CD14-positive monocyte (primary cell): ENCODE data around the gene CDKL2. TPM values are rescaled to one million over a fixed set of nuclear protein-coding genes. Genes with fewer than 3 reads are reported as not detected.

Experiments used
- DNase-seq, 3 donors: peaks; one replicate each; pipeline ENCODE4 v3.0.0-alpha.2; 2011 to 2022
- H2AFZ ChIP-seq: 2 replicates; pipeline ENCODE4 v1.6.0; 2012; ENCODE audit warnings: mild to moderate bottlenecking, low read depth, low read length, inconsistent platforms; ENCODE audit not compliant: insufficient read depth, poor library complexity, severe bottlenecking
- H3K27ac ChIP-seq, 2 donors: 1 replicate in 1 of 2; 2 replicates in 1 of 2; pipeline ENCODE4 v1.5.1; 2012 to 2013; ENCODE audit warnings: low read length in 2 of 2, control low read depth in 1 of 2, inconsistent platforms in 1 of 2, low read depth in 1 of 2, mild to moderate bottlenecking in 1 of 2
- H3K27me3 ChIP-seq, 2 donors: one replicate each; pipeline versions ENCODE4 v1.6.0 to v1.6.1; 2011 to 2013; ENCODE audit warnings: low read length in 2 of 2; ENCODE audit not compliant: control insufficient read depth in 2 of 2, insufficient read depth in 2 of 2
- H3K36me3 ChIP-seq, 2 donors: replicated peaks in 1 of 2; 1 replicate in 1 of 2; 2 replicates in 1 of 2; pipeline versions ENCODE4 v1.5.1 to v1.6.1; 2012 to 2013; ENCODE audit warnings: low read length in 2 of 2, control low read depth in 1 of 2, inconsistent platforms in 1 of 2, mild to moderate bottlenecking in 1 of 2; ENCODE audit not compliant: insufficient read depth in 2 of 2, control insufficient read depth in 1 of 2
- H3K4me1 ChIP-seq, 2 donors: 1 replicate in 1 of 2; 2 replicates in 1 of 2; pipeline versions ENCODE4 v1.5.1 to v1.6.1; 2012 to 2013; ENCODE audit warnings: low read length in 2 of 2, control low read depth in 1 of 2, inconsistent platforms in 1 of 2, mild to moderate bottlenecking in 1 of 2, moderate library complexity in 1 of 2; ENCODE audit not compliant: insufficient read depth in 2 of 2, control insufficient read depth in 1 of 2
- H3K4me2 ChIP-seq: replicated peaks from 2 replicates; pipeline ENCODE3; 2012; ENCODE audit warnings: low read length, moderate library complexity, mild to moderate bottlenecking; ENCODE audit not compliant: poor library complexity, severe bottlenecking; ENCODE audit errors: extremely low read depth
- H3K4me3 ChIP-seq, 3 experiments: fragments of 200-600 bp in 1 of 3; sonication (generic) in 1 of 3; replicated peaks in 1 of 3; 1 replicate in 2 of 3; 2 replicates in 1 of 3; pipeline ENCODE4 v1.5.1; 2011 to 2013; ENCODE audit warnings: low read length in 3 of 3, mild to moderate bottlenecking in 3 of 3, control low read depth in 2 of 3, low read depth in 2 of 3, inconsistent platforms in 1 of 3, moderate library complexity in 1 of 3
- H3K79me2 ChIP-seq: 2 replicates; pipeline ENCODE4 v1.6.0; 2012; ENCODE audit warnings: mild to moderate bottlenecking, control low read depth, inconsistent platforms, low read length, moderate library complexity; ENCODE audit not compliant: insufficient read depth
- H3K9ac ChIP-seq: 2 replicates; pipeline ENCODE4 v1.6.0; 2017; ENCODE audit warnings: low read length, mild to moderate bottlenecking; ENCODE audit not compliant: insufficient read depth, poor library complexity, severe bottlenecking
- H3K9me3 ChIP-seq, 2 donors: replicated peaks in 1 of 2; 1 replicate in 1 of 2; 2 replicates in 1 of 2; pipeline versions ENCODE4 v1.5.1 to v1.6.1; 2012 to 2013; ENCODE audit warnings: low read length in 2 of 2, control low read depth in 1 of 2; ENCODE audit not compliant: control insufficient read depth in 1 of 2, insufficient read depth in 1 of 2
- H4K20me1 ChIP-seq: 2 replicates; pipeline ENCODE4 v1.6.0; 2012; ENCODE audit warnings: mild to moderate bottlenecking, low read length, control low read depth, moderate library complexity; ENCODE audit not compliant: insufficient read depth
- H3K27ac Mint-ChIP-seq, 7 donors: one replicate each; pipeline ENCODE4 v1.8.0; 2020; ENCODE audit warnings: mild to moderate bottlenecking in 7 of 7, mixed read lengths in 7 of 7, moderate library complexity in 6 of 7, inconsistent platforms in 2 of 7
- H3K27me3 Mint-ChIP-seq, 3 donors: one replicate each; pipeline ENCODE4 v1.8.0; 2021 to 2022; ENCODE audit warnings: low read depth in 3 of 3, mild to moderate bottlenecking in 3 of 3, mixed read lengths in 3 of 3, moderate library complexity in 3 of 3, inconsistent platforms in 1 of 3
- H3K36me3 Mint-ChIP-seq, 2 donors: one replicate each; pipeline ENCODE4 v1.8.0; 2020; ENCODE audit warnings: mixed read lengths in 2 of 2, inconsistent platforms in 1 of 2, mild to moderate bottlenecking in 1 of 2
- H3K4me1 Mint-ChIP-seq: one replicate; pipeline ENCODE4 v1.8.0; 2020; ENCODE audit warnings: mild to moderate bottlenecking, mixed read lengths
- H3K4me3 Mint-ChIP-seq, 2 donors: one replicate each; pipeline ENCODE4 v1.8.0; 2020; ENCODE audit warnings: mild to moderate bottlenecking in 2 of 2, mixed read lengths in 2 of 2, moderate library complexity in 1 of 2
- H3K9me3 Mint-ChIP-seq, 7 donors: one replicate each; pipeline ENCODE4 v1.8.0; 2020 to 2022; ENCODE audit warnings: mixed read lengths in 7 of 7, mild to moderate bottlenecking in 6 of 7, moderate library complexity in 6 of 7, inconsistent platforms in 2 of 7
- CTCF ChIP-seq: fragments of 200-600 bp; IDR thresholded peaks from one replicate; pipeline ENCODE4 v1.8.0; 2022; ENCODE audit warnings: antibody characterized with exemption, mild to moderate bottlenecking
- WGBS: methylation state at CpG from one replicate; pipeline ENCODE4 v1.1.5; 2013; ENCODE audit warnings: missing lambda C conversion rate; ENCODE audit not compliant: insufficient coverage; 5-methylcytosine and 5-hydroxymethylcytosine counted together
- intact Hi-C, 2 donors: fragments of 100-400 bp; cut with micrococcal nuclease; formaldehyde crosslinking; loops; one replicate each; pipeline versions ENCODE4 v1.15.0 to v1.15.1; 2023
- polyA plus RNA-seq, 3 donors: library from polyadenylated mRNA; depleted of rRNA in 1 of 3; unstranded in 2 of 3; stranded (reverse) in 1 of 3; fragments of 300-500 nt in 2 of 3; fragments of >200 nt in 1 of 3; fragmentation: Illumina TruSeq in 2 of 3; gene quantifications; 1 replicate in 2 of 3; 2 replicates in 1 of 3; pipeline ENCODE4 v1.2.3, GENCODE V29; 2012 to 2021

Gene CDKL2
- polyA plus RNA-seq, 3 donors: not detected

DNA sequence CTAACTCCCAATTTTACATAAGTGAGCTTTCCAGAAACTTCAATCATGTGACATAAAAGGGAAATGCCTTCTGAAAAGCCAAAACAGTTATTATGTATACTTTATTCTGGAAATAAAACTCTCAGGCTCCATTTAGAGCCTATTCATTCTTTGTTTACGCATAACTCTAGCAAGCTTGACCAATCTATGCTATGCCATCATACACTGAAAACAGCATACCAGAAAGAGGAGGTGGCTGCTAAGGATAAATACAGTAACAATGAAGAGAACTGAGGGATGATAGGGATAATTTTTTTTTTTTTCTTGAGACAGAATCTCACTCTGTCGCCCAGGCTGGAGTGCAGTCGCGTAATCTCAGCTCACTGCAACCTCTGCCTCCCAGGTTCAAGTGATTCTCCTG lies 24.4 kb downstream of the CDKL2 start:
- Histone ChIP-seq H3K4me3 (no peak overlapping the region), H3K4me2 (no peak overlapping the region), H3K79me2 (no peaks in the 10 kb centered on the region), H3K4me1 (no peaks in the 10 kb centered on the region), H3K36me3 (no peaks in the 10 kb centered on the region), H3K9ac (no peak overlapping the region), H4K20me1 (no peaks in the 10 kb centered on the region), H3K27ac (no peak overlapping the region), H3K9me3 (no peaks in the 10 kb centered on the region), H3K27me3 (no peaks in the 10 kb centered on the region), H2AFZ (no peak overlapping the region)
- Mint-ChIP-seq H3K4me1 (no peaks in the 10 kb centered on the region), H3K4me3 (no peak overlapping the region), H3K27me3 (peaks cover under 1 to 3% (median 1%) of the 10 kb centered on the region in 3 donors), H3K36me3 (no peaks in the 10 kb centered on the region), H3K27ac (no peak overlapping the region), H3K9me3 (peaks cover 0 to 10% (median 2%) of the 10 kb centered on the region in 7 donors)
- no peak for TF ChIP-seq CTCF
- WGBS: no CpG with 5 or more reads among the region's 4 CpGs
- no peak for DNase-seq
- intact Hi-C loops: no loop called here

DNA sequence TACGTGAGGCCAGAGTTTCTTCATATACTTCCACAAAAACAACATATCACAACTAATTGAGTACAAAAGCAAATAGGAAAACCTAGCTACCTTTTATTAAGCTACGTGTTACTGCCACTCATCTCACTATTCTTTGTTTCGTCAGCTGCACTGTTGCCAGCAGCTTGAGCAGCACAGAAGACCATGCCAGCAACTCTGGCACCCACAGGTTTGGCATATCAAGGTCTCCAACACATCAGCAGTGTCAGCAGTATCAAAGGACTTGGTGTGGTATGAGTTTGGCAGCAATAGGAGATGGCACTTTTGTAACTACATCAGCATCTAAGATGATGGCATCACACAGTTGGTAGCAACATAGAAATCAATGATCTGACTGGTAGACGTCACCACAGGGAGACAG lies 30.7 kb downstream of the CDKL2 start:
- Histone ChIP-seq H3K79me2 (no peaks in the 10 kb centered on the region), H3K27ac (no peak overlapping the region), H3K9me3 (no peaks in the 10 kb centered on the region), H3K4me1 (peaks cover 2 to 6% of the 10 kb centered on the region in 2 donors), H4K20me1 (no peaks in the 10 kb centered on the region), H3K9ac (no peak overlapping the region), H3K4me3 (no peak overlapping the region), H2AFZ (no peak overlapping the region), H3K27me3 (no peaks in the 10 kb centered on the region), H3K4me2 (no peak overlapping the region), H3K36me3 (no peaks in the 10 kb centered on the region)
- TF ChIP-seq CTCF: no peak
- H3K27me3 Mint-ChIP-seq: peaks cover 2 to 4% (median 3%) of the 10 kb centered on the region in 3 donors
- intact Hi-C loops: no loop called here
- no peak overlapping the region for H3K27ac Mint-ChIP-seq
- H3K36me3 Mint-ChIP-seq: no peaks in the 10 kb centered on the region
- no peak for DNase-seq
- H3K9me3 Mint-ChIP-seq: no peaks in the 10 kb centered on the region
- no peak overlapping the region for H3K4me3 Mint-ChIP-seq
- H3K4me1 Mint-ChIP-seq: peaks cover 3% of the 10 kb centered on the region
- WGBS: 97% methylated on average over 3 of the region's 4 CpGs
